Endothelial cell of umbilical vein (primary cell): Measurements from ENCODE around the gene ABLIM2. TPM values are rescaled to one million over a fixed set of nuclear protein-coding genes. Genes with fewer than 3 reads are reported as not detected.

Experiments used
- BruUV-seq: library from RNA; stranded (reverse); fragments of 400-500 nt; replicated peaks from 2 replicates; lab custom pipeline; 2021; lab: Mats Ljungman, UMichigan
- CTCF ChIA-PET: fragments of 300-600, 350-600 bp; sonication (Branson Sonifier 250); formaldehyde crosslinking; loops from one replicate; lab custom pipeline; 2021; ENCODE audit warnings: antibody characterized with exemption, inconsistent platforms; lab: Charles Lee
- POLR2A ChIA-PET: fragments of 300-600, 350-600 bp; sonication (Branson Sonifier 250); formaldehyde crosslinking; loops from one replicate; lab custom pipeline; 2021; ENCODE audit warnings: antibody characterized with exemption, inconsistent platforms; lab: Charles Lee
- DNase-seq: peaks from one replicate; pipeline ENCODE4 v3.0.0-alpha.2; 2011; ENCODE audit warnings: low read depth, low spot score
- FAIRE-seq: peaks from 2 replicates; lab custom pipeline; 2011; peaks lifted over from hg19 to GRCh38; lab: Jason Lieb, UNC
- H2AFZ ChIP-seq: 2 replicates; pipeline ENCODE4 v1.6.0; 2012; ENCODE audit warnings: low read depth, low read length, control low read depth, inconsistent platforms
- H3K27ac ChIP-seq: 2 replicates; pipeline ENCODE4 v1.5.1; 2011; ENCODE audit warnings: low read depth, mild to moderate bottlenecking, control low read depth, low read length, moderate library complexity; ENCODE audit not compliant: insufficient read depth
- H3K27me3 ChIP-seq, 2 experiments: 2 replicates each; pipeline versions ENCODE4 v1.6.0 to v1.6.1; 2011; ENCODE audit warnings: low read length in 2 of 2, mixed read lengths in 1 of 2; ENCODE audit not compliant: control insufficient read depth in 2 of 2, insufficient read depth in 2 of 2
- H3K36me3 ChIP-seq, 2 experiments: 2 replicates in 1 of 2; 3 replicates in 1 of 2; pipeline ENCODE4 v1.5.1; 2011; ENCODE audit warnings: low read length in 2 of 2, mild to moderate bottlenecking in 1 of 2, moderate library complexity in 1 of 2; ENCODE audit not compliant: control insufficient read depth in 2 of 2, insufficient read depth in 2 of 2; ENCODE audit errors: extremely low read depth in 1 of 2
- H3K4me1 ChIP-seq: 3 replicates; pipeline ENCODE4 v1.5.1; 2011; ENCODE audit warnings: mild to moderate bottlenecking, low read length; ENCODE audit not compliant: control insufficient read depth, insufficient read depth; ENCODE audit errors: extremely low read depth
- H3K4me2 ChIP-seq: 2 replicates; pipeline ENCODE4 v1.6.1; 2011; ENCODE audit warnings: low read length, control low read depth, mixed read lengths; ENCODE audit not compliant: insufficient read depth
- H3K4me3 ChIP-seq, 3 experiments: fragments of 200-600 bp in 1 of 3; sonication (generic), shearing (Covaris generic) in 1 of 3; replicated peaks in 1 of 3; 2 replicates each; pipeline ENCODE4 v1.5.1; 2011 to 2016; ENCODE audit warnings: control low read depth in 3 of 3, low read length in 3 of 3, mild to moderate bottlenecking in 2 of 3, inconsistent platforms in 1 of 3, low read depth in 1 of 3, moderate library complexity in 1 of 3; ENCODE audit not compliant: insufficient read depth in 1 of 3
- H3K79me2 ChIP-seq: 2 replicates; pipeline ENCODE4 v1.6.0; 2012; ENCODE audit warnings: low read length, inconsistent platforms; ENCODE audit not compliant: control insufficient read depth, insufficient read depth
- H3K9ac ChIP-seq: replicated peaks from 2 replicates; pipeline ENCODE3; 2011; ENCODE audit warnings: low read length, control low read depth; ENCODE audit not compliant: insufficient read depth; ENCODE audit errors: extremely low read depth
- H3K9me1 ChIP-seq: replicated peaks from 3 replicates; pipeline ENCODE4 v1.6.0; 2011; ENCODE audit warnings: mild to moderate bottlenecking, low read length; ENCODE audit not compliant: control insufficient read depth, insufficient read depth; ENCODE audit errors: extremely low read depth
- H3K9me3 ChIP-seq: replicated peaks from 2 replicates; pipeline ENCODE4 v1.5.1; 2012; ENCODE audit warnings: low read length, inconsistent platforms; ENCODE audit not compliant: control insufficient read depth, insufficient read depth
- H4K20me1 ChIP-seq: replicated peaks from 2 replicates; pipeline ENCODE3; 2011; ENCODE audit warnings: mild to moderate bottlenecking, low read length; ENCODE audit not compliant: control insufficient read depth, insufficient read depth; ENCODE audit errors: extremely low read depth
- CTCF ChIP-seq, 2 donors: IDR thresholded peaks; 1 replicate in 1 of 2; 2 replicates in 1 of 2; pipeline ENCODE4 v1.5.1; 2011; ENCODE audit warnings: low read length in 2 of 2, mild to moderate bottlenecking in 2 of 2, moderate library complexity in 2 of 2, control low read depth in 1 of 2, inconsistent platforms in 1 of 2, low read depth in 1 of 2; ENCODE audit not compliant: insufficient read depth in 1 of 2; ENCODE audit errors: extremely low read depth in 1 of 2
- EZH2 ChIP-seq: IDR thresholded peaks from 2 replicates; pipeline ENCODE4 v1.6.1; 2012; ENCODE audit warnings: borderline replicate concordance, low read depth, mild to moderate bottlenecking, moderate library complexity, low read length, inconsistent platforms; ENCODE audit not compliant: severe bottlenecking
- FOS ChIP-seq: IDR thresholded peaks from 2 replicates; pipeline ENCODE4 v1.6.1; 2011; ENCODE audit warnings: mild to moderate bottlenecking, low read length, moderate library complexity, borderline replicate concordance; ENCODE audit not compliant: insufficient read depth
- GATA2 ChIP-seq: IDR thresholded peaks from 2 replicates; pipeline ENCODE4 v1.7.0; 2011; ENCODE audit warnings: low read depth, mild to moderate bottlenecking, moderate library complexity, mixed read lengths, low read length; ENCODE audit not compliant: insufficient read length, insufficient read depth
- JUN ChIP-seq: IDR thresholded peaks from 2 replicates; pipeline ENCODE4 v1.6.1; 2011; ENCODE audit warnings: borderline replicate concordance, low read depth; ENCODE audit not compliant: insufficient read length, insufficient read depth
- MAX ChIP-seq: IDR thresholded peaks from 2 replicates; pipeline ENCODE4 v1.6.1; 2011; ENCODE audit not compliant: insufficient read depth, insufficient read length
- MYC ChIP-seq: IDR thresholded peaks from one replicate; pipeline ENCODE4 v1.6.1; 2011; ENCODE audit warnings: mild to moderate bottlenecking, low read depth, low read length
- POLR2A ChIP-seq: IDR thresholded peaks from 2 replicates; pipeline ENCODE4 v1.6.1; 2012; ENCODE audit warnings: low read depth, mild to moderate bottlenecking, control low read depth, low read length
- POLR2AphosphoS5 ChIP-seq: IDR thresholded peaks from 2 replicates; pipeline ENCODE4 v1.6.1; 2012; ENCODE audit warnings: low read depth, mild to moderate bottlenecking, control low read depth, low read length, moderate library complexity; ENCODE audit not compliant: insufficient read depth
- dilution Hi-C: fragments of 300-500 bp; cut with MboI; formaldehyde crosslinking; loops from one replicate; pipeline ENCODE4 v1.15.0; 2019; ENCODE audit warnings: low sequenced_read_pairs; ENCODE audit not compliant: extremely low pct_ligation_motif_present
- intact Hi-C: fragments of 100-400 bp; cut with micrococcal nuclease; formaldehyde crosslinking; loops from one replicate; pipeline ENCODE4 v1.10.0; 2022
- polyA plus RNA-seq, 4 experiments: library from polyadenylated mRNA; depleted of rRNA in 3 of 4; stranded (reverse) in 3 of 4; unstranded in 1 of 4; fragments of >200 nt; gene quantifications; 2 replicates each; pipeline versions ENCODE4 v1.2.1 to v1.2.3, GENCODE V29; 2011 to 2012; ENCODE audit warnings: missing spikeins in 1 of 4
- total RNA-seq: library from RNA; stranded (reverse); gene quantifications from 2 replicates; pipeline ENCODE4 v1.2.3, GENCODE V29; 2021

The ABLIM2 gene
- total and polyA plus RNA-seq, 2 donors (not counting 3 experiments of a cell fraction or from before 2014, with no cell fraction given) = 0.28 to 0.66 TPM

- dilution Hi-C loops (no loop called here), intact Hi-C loops (no loop called here)
- no peaks in the 10 kb centered on the region for H4K20me1 ChIP-seq
- H3K27ac ChIP-seq = no peak overlapping the region
- no peaks in the 10 kb centered on the region for H3K79me2 ChIP-seq
- H3K4me2 ChIP-seq = no peak overlapping the region
- H3K9me3 ChIP-seq = no peaks in the 10 kb centered on the region
- no peaks in the 10 kb centered on the region for H3K36me3 ChIP-seq
- no peak for DNase-seq
- ChIA-PET CTCF (no interaction called here), POLR2A (no interaction called here)
- no peaks in the 10 kb centered on the region for H3K27me3 ChIP-seq
- no peak for TF ChIP-seq MAX
- TF ChIP-seq EZH2 = no peak
- TF ChIP-seq CTCF (IDR thresholded peaks at IDR 0.05; ENCODE audit: extremely low read depth in 1 of 2, insufficient read depth in 1 of 2, low read depth in 1 of 2, low read length in 2 of 2) = no peak
- TF ChIP-seq JUN = no peak
- no peak for TF ChIP-seq FOS
- no peak for TF ChIP-seq MYC
- no peak for TF ChIP-seq POLR2A
- no peak for TF ChIP-seq GATA2
- no peak for TF ChIP-seq POLR2AphosphoS5
- H2AFZ ChIP-seq = no peak overlapping the region
- no TSS peak for BruUV-seq
- no peak for FAIRE-seq
- no peaks in the 10 kb centered on the region for H3K9me1 ChIP-seq
- no peak overlapping the region for H3K9ac ChIP-seq
- no peaks in the 10 kb centered on the region for H3K4me1 ChIP-seq
- no peak overlapping the region for H3K4me3 ChIP-seq
These were observed 8.9 kb downstream of the ABLIM2 start for GRCh38 chr4:8149664-8150063.
